ENCODE results near the gene SEC22C. TPM values are rescaled to one million over a fixed set of nuclear protein-coding genes. Genes with fewer than 3 reads are reported as not detected.
"Not testable (repeated sequence)": the region's sequence is repeated elsewhere in the genome, so short reads cannot be mapped to it uniquely, and the experiment has no call there.

SEC22C gene
- total RNA-seq = 50.0 and 50.2 TPM in 2 replicates

GRCh38 chr3:42581709-42582473 lies at the start of gene SEC22C:
Gene SEC22C (minus strand): TSS chr3:42581967. CDS start chr3:42569046, 12,921 bp downstream.
- intact Hi-C loops (cut with micrococcal nuclease) = loop anchor here (1.0 to 5.0 kb wide), 7 partner anchors 8 to 620 kb away; partner anchors contain the start of genes CCDC13, HIGD1A, NKTR and SS18L2

GRCh38 chr3:42613462-42613861 lies 31.7 kb upstream of the SEC22C start:
- intact Hi-C loops (cut with micrococcal nuclease) = no loop called here

- intact Hi-C loops (cut with micrococcal nuclease) = no loop called here
These were observed 31.2 kb upstream of the SEC22C start for GRCh38 chr3:42612928-42613327.

- intact Hi-C loops (cut with micrococcal nuclease) = no loop called here
These were observed 30.4 kb upstream of the SEC22C start for GRCh38 chr3:42612217-42612616.

GRCh38 chr3:42610976-42611375 lies 29.2 kb upstream of the SEC22C start:
- intact Hi-C loops (cut with micrococcal nuclease) = no loop called here

- intact Hi-C loops (cut with micrococcal nuclease) = no loop called here
These were observed 26.8 kb upstream of the SEC22C start for GRCh38 chr3:42608581-42608980.

- intact Hi-C loops (cut with micrococcal nuclease) = no loop called here
These were observed 23.9 kb upstream of the SEC22C start for GRCh38 chr3:42605546-42606173.

- intact Hi-C loops (cut with micrococcal nuclease) = no loop called here
These were observed 21.2 kb upstream of the SEC22C start for GRCh38 chr3:42602961-42603360.

- intact Hi-C loops (cut with micrococcal nuclease) = loop anchor here (1.0 kb wide), 1 partner anchor 202 kb away; the partner anchor contains the start of gene HIGD1A
These were observed 20.3 kb upstream of the SEC22C start for GRCh38 chr3:42601896-42602581.

GRCh38 chr3:42600958-42601675 lies 19.4 kb upstream of the SEC22C start:
- intact Hi-C loops (cut with micrococcal nuclease) = loop anchor here (1.0 kb wide), 5 partner anchors 11 to 203 kb away; partner anchors contain the start of genes CCDC13, HIGD1A and SS18L2

- intact Hi-C loops (cut with micrococcal nuclease) = loop anchor here (1.0 kb wide), 4 partner anchors 10 to 173 kb away; partner anchors contain the start of genes CCDC13 and SS18L2
These were observed 18.6 kb upstream of the SEC22C start, which contains the start of gene NKTR for GRCh38 chr3:42600111-42600957. Gene NKTR (plus strand): TSS chr3:42600686. CDS start chr3:42601007, 321 bp downstream.

- intact Hi-C loops (cut with micrococcal nuclease) = not testable (repeated sequence)
These were observed 15.3 kb upstream of the SEC22C start for GRCh38 chr3:42597098-42597497.

- intact Hi-C loops (cut with micrococcal nuclease) = no loop called here
These were observed 13.9 kb upstream of the SEC22C start for GRCh38 chr3:42595682-42596081.

GRCh38 chr3:42593635-42594034 lies 11.9 kb upstream of the SEC22C start:
- intact Hi-C loops (cut with micrococcal nuclease) = no loop called here

GRCh38 chr3:42591811-42592210 lies 10.0 kb upstream of the SEC22C start:
- intact Hi-C loops (cut with micrococcal nuclease) = no loop called here

- intact Hi-C loops (cut with micrococcal nuclease) = loop anchor here (1.0 kb wide), 4 partner anchors 9 to 213 kb away; partner anchors contain the start of genes HIGD1A and NKTR
These were observed 9.4 kb upstream of the SEC22C start for GRCh38 chr3:42590989-42591756.

- intact Hi-C loops (cut with micrococcal nuclease) = loop anchor here (1.0 kb wide), 4 partner anchors 7 to 215 kb away; partner anchors contain the start of genes HIGD1A and NKTR
These were observed 7.8 kb upstream of the SEC22C start for GRCh38 chr3:42589382-42590109.

GRCh38 chr3:42588625-42589024 lies 6.9 kb upstream of the SEC22C start:
- intact Hi-C loops (cut with micrococcal nuclease) = no loop called here
